LNCaP clone FGC (cell line): ENCODE measurements around the gene NEK9.

ENCODE experiments used
- DNase-seq: peaks from one replicate; pipeline ENCODE4 v3.0.0-alpha.2; 2011; ENCODE audit warnings: low read depth
- H3K4me3 ChIP-seq: 2 replicates; pipeline ENCODE4 v1.5.1; 2011; ENCODE audit warnings: mild to moderate bottlenecking, low read depth, low read length, control low read depth
- TF ChIP-seq, protein P1 (sequence below): IDR thresholded peaks from 2 replicates; pipeline ENCODE4 v1.5.1; 2012; ENCODE audit warnings: mild to moderate bottlenecking; ENCODE audit not compliant: control insufficient read depth, insufficient read depth; ENCODE audit errors: extremely low read depth

The NEK9 gene

DNA sequence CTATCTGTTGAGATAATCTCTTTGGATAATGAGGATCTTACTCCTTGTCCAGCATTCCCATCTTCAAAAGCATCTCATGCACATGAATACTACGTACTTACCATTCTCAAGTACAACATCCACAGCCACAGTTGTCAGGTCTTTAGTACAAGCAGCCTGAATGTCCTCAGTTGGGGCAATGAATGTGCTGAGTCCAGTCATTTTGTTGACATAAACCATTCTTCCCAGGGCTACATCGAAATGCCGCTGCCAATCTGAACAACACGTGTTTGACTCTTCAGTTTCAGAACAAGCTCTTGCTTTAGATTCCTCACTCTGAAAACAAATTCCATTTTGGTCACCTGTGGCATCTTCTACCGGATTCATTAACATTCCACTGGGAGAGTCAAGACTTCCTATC is 80.6 kb downstream of the NEK9 start:
- H3K4me3 ChIP-seq, result no peak overlapping the region
- TF ChIP-seq, protein P1, sequence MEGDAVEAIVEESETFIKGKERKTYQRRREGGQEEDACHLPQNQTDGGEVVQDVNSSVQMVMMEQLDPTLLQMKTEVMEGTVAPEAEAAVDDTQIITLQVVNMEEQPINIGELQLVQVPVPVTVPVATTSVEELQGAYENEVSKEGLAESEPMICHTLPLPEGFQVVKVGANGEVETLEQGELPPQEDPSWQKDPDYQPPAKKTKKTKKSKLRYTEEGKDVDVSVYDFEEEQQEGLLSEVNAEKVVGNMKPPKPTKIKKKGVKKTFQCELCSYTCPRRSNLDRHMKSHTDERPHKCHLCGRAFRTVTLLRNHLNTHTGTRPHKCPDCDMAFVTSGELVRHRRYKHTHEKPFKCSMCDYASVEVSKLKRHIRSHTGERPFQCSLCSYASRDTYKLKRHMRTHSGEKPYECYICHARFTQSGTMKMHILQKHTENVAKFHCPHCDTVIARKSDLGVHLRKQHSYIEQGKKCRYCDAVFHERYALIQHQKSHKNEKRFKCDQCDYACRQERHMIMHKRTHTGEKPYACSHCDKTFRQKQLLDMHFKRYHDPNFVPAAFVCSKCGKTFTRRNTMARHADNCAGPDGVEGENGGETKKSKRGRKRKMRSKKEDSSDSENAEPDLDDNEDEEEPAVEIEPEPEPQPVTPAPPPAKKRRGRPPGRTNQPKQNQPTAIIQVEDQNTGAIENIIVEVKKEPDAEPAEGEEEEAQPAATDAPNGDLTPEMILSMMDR, result no peak
- DNase-seq, result no peak

DNA sequence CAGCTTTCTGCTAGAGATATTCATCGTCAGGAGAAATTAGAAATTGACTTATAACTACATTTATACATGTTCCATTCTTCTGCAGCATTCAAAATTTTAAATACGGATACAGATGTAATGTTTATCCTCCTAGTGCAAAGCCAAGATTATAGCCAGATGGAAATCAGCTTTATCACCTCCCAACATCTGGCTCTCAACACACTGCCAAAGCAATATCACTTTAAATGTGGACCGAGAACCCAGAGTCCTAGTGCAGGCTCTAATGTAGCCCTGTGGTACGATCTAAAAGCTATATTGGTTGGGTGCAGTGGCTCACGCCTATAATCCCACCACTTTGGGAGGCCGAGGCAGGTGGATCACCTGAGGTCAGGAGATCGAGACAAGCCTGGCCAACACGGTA is 82.1 kb downstream of the NEK9 start:
- DNase-seq, result no peak
- TF ChIP-seq, protein P1, result no peak
- H3K4me3 ChIP-seq, result no peak overlapping the region

DNA sequence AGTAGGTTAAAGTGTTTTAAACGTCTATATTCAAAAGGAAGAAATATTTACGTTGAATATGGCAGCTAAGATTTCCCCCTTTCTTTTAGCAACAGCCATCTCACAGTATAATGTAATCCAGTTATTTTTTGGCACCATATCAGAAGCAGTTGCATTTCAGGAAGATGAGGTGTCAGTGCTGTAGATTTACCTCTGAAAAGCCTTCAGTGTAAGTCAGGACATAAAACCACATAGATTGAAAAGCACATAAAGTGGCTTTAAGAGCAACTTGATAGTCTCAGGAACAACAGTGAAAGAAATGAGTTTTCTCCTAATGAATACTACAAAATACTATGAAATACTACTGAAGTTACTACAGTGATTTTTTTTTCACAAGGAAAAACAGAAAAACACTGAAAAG is 82.5 kb downstream of the NEK9 start:
- TF ChIP-seq, protein P1, result no peak
- H3K4me3 ChIP-seq, result no peak overlapping the region
- no peak for DNase-seq

DNA sequence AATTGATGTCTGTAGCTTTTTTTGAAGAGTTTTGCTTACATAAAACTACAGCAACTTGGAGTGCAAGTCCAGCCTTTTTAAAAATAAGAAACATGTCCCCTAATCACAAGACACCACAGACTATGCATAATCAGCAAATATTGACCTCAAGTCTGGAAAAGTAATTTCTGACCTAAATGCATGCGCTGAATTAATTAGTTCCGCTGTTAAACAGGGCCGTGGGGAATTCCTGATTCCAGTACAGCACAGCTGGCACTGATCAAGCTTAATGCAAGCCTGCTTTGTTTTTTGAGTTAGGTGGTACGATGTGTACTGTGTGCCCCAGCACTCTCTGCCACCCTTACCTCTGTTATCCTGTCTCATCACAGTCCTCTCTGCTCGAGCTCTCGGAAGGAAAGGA is 84.8 kb downstream of the NEK9 start:
- no peak for DNase-seq
- TF ChIP-seq, protein P1, result no peak
- H3K4me3 ChIP-seq, result no peak overlapping the region

DNA sequence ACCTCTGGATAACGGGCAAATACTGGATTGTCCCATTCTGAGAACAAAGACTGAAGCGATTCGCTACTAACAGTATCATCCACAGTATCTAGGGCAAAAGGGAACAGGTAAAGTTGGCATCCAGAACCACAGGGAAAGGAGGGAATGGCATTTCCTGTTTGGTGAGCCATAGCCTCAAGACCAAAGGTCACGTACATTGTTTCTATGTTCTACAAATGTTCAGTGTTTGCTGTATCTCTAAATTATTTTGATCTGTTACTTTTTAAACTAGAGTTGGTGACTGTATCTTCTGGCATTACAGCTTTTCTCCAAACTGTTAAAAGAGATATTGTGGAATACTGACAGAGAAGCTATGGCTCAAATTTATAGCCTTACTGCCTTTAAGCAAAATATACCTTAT is 85.2 kb downstream of the NEK9 start:
- no peak overlapping the region for H3K4me3 ChIP-seq
- DNase-seq, result no peak
- TF ChIP-seq, protein P1, result no peak

DNA sequence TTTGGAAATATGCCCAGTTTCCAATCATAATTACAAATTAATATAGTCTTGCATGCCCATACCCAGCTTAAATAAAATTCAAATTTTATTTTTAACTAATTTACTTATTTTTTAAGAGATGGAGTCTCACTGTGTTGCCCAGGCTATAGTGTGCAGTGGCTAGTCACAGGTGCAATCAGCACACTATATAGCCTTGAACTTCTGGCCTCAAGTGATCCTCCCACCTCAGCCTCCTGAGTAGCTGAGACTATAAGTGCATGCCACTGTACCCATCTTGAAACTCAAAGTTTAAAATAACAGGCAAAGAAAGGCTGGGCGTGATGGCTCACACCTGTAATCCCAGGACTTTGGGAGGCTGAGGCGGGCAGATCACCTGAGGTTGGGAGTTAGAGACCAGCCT is 85.9 kb downstream of the NEK9 start:
- TF ChIP-seq, protein P1, result no peak
- DNase-seq, result no peak
- H3K4me3 ChIP-seq, result no peak overlapping the region

DNA sequence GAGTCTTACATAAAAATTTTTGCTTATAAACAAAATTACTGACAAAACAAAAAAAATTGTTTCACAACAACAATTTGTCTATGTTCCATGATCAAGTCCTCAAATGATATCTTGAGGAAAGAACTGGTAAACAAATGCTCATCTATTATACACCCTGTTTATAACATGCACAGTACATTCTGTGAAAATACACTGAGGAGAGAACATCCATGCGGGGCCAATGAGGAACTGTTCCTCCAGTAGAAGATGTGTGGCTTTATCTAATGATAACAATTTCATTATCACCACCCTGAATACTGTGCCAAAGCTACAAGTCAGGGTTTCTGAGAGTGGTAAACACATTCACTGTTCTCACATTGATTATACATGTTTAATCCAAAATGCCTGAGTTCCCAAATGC is 86.3 kb downstream of the NEK9 start:
- TF ChIP-seq, protein P1, result no peak
- H3K4me3 ChIP-seq, result no peak overlapping the region
- DNase-seq, result no peak
